HFFc6 (cell line): Measurements from ENCODE around the gene KIF1B. TPM values are rescaled to one million over a fixed set of nuclear protein-coding genes. Genes with fewer than 3 reads are reported as not detected.

Source experiments
- DNase-seq: peaks from one replicate; pipeline ENCODE4 v3.0.0-alpha.2; 2018
- H3K27ac Mint-ChIP-seq: 2 replicates; pipeline ENCODE4 v1.8.0; 2020; ENCODE audit warnings: mild to moderate bottlenecking, mixed read lengths
- H3K27me3 Mint-ChIP-seq: 2 replicates; pipeline ENCODE4 v1.8.0; 2021; ENCODE audit warnings: mild to moderate bottlenecking, moderate library complexity, mixed read lengths; ENCODE audit not compliant: insufficient read depth
- H3K36me3 Mint-ChIP-seq: 2 replicates; pipeline ENCODE4 v1.8.0; 2021; ENCODE audit warnings: low read depth, mixed read lengths
- H3K4me1 Mint-ChIP-seq: 2 replicates; pipeline ENCODE4 v1.8.0; 2020; ENCODE audit warnings: low read depth, mixed read lengths
- H3K4me3 Mint-ChIP-seq: 2 replicates; pipeline ENCODE4 v1.8.0; 2020; ENCODE audit warnings: mild to moderate bottlenecking, moderate library complexity, mixed read lengths
- H3K9me3 Mint-ChIP-seq: 2 replicates; pipeline ENCODE4 v1.8.0; 2020; ENCODE audit warnings: mild to moderate bottlenecking, mixed read lengths
- long read RNA-seq: library from polyadenylated mRNA; unstranded; transcript quantifications from one replicate; pipeline ENCODE4 v2.0.0, GENCODE V29; 2019
- total RNA-seq, 6 experiments: library from RNA; stranded (reverse); fragmentation: NEBNext Ultra II Directional; extraction: Animal tissue kit (Norgen Biotek cat#: 25700); gene quantifications; 2 replicates in 1 of 6; 3 replicates in 5 of 6; pipeline ENCODE4 v1.2.3, GENCODE V29; 2021
- TF ChIP-seq, protein P1 (sequence below): fragments of 200-600 bp; sonication (generic); IDR thresholded peaks from 2 replicates; pipeline ENCODE4 v1.5.0; 2021; ENCODE audit warnings: antibody characterized with exemption, mild to moderate bottlenecking

KIF1B gene, protein sequence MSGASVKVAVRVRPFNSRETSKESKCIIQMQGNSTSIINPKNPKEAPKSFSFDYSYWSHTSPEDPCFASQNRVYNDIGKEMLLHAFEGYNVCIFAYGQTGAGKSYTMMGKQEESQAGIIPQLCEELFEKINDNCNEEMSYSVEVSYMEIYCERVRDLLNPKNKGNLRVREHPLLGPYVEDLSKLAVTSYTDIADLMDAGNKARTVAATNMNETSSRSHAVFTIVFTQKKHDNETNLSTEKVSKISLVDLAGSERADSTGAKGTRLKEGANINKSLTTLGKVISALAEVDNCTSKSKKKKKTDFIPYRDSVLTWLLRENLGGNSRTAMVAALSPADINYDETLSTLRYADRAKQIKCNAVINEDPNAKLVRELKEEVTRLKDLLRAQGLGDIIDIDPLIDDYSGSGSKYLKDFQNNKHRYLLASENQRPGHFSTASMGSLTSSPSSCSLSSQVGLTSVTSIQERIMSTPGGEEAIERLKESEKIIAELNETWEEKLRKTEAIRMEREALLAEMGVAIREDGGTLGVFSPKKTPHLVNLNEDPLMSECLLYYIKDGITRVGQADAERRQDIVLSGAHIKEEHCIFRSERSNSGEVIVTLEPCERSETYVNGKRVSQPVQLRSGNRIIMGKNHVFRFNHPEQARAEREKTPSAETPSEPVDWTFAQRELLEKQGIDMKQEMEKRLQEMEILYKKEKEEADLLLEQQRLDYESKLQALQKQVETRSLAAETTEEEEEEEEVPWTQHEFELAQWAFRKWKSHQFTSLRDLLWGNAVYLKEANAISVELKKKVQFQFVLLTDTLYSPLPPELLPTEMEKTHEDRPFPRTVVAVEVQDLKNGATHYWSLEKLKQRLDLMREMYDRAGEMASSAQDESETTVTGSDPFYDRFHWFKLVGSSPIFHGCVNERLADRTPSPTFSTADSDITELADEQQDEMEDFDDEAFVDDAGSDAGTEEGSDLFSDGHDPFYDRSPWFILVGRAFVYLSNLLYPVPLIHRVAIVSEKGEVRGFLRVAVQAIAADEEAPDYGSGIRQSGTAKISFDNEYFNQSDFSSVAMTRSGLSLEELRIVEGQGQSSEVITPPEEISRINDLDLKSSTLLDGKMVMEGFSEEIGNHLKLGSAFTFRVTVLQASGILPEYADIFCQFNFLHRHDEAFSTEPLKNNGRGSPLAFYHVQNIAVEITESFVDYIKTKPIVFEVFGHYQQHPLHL (N-terminal part only)
- total RNA-seq, result 10 to 100 TPM; 35.2 to 41.6 (median 39.3) TPM
- long read RNA-seq, full-length matches to known transcripts, result 5 of 18 reads
- long read RNA-seq, partial matches to known transcripts, result 1 of 18 reads
- long read RNA-seq, other reads (novel, unspliced or antisense), result 12 of 18 reads

DNA sequence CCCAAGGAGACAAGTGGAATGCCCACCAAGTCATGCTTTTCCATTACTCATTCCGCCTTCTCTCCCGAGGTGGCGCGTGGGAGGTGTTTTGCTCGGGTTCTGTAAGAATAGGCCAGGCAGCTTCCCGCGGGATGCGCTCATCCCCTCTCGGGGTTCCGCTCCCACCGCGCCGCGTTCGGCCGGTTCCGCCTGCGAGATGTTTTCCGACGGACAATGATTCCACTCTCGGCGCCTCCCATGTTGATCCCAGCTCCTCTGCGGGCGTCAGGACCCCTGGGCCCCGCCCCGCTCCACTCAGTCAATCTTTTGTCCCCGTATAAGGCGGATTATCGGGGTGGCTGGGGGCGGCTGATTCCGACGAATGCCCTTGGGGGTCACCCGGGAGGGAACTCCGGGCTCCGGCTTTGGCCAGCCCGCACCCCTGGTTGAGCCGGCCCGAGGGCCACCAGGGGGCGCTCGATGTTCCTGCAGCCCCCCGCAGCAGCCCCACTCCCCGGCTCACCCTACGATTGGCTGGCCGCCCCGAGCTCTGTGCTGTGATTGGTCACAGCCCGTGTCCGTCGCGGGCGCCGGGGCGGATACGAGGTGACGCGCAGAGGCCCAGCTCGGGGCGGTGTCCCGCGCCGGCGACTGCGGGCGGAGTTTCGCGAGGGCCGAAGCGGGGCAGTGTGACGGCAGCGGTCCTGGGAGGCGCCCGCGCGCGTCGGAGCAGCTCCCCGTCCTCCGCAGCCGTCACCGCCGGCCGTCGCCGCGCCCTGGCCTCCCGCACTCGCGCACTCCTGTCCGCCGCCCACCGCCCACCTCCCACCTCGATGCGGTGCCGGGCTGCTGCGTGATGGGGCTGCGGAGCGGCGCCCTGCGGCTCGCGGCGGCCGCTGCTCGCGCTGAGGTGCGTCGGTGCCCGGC, at the start of gene KIF1B:
Gene KIF1B (plus strand): TSS at position 666 of the 906 bp plus-strand sequence. CDS start 21,759 bp downstream, outside the sequence.
- peak; percentile 97 for DNase-seq
- Mint-ChIP-seq H3K4me1 (peaks cover 35% of the 10 kb centered on the region), H3K36me3 (no peaks in the 10 kb centered on the region), H3K4me3 (peak within 1 kb of the TSS; percentile 92), H3K27me3 (no peaks in the 10 kb centered on the region; the same call in 1 of the 2 replicates), H3K27ac (peak within 1 kb of the TSS; percentile 100), H3K9me3 (no peaks in the 10 kb centered on the region)
- TF ChIP-seq, protein P1, sequence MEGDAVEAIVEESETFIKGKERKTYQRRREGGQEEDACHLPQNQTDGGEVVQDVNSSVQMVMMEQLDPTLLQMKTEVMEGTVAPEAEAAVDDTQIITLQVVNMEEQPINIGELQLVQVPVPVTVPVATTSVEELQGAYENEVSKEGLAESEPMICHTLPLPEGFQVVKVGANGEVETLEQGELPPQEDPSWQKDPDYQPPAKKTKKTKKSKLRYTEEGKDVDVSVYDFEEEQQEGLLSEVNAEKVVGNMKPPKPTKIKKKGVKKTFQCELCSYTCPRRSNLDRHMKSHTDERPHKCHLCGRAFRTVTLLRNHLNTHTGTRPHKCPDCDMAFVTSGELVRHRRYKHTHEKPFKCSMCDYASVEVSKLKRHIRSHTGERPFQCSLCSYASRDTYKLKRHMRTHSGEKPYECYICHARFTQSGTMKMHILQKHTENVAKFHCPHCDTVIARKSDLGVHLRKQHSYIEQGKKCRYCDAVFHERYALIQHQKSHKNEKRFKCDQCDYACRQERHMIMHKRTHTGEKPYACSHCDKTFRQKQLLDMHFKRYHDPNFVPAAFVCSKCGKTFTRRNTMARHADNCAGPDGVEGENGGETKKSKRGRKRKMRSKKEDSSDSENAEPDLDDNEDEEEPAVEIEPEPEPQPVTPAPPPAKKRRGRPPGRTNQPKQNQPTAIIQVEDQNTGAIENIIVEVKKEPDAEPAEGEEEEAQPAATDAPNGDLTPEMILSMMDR, result peak; percentile 99

DNA sequence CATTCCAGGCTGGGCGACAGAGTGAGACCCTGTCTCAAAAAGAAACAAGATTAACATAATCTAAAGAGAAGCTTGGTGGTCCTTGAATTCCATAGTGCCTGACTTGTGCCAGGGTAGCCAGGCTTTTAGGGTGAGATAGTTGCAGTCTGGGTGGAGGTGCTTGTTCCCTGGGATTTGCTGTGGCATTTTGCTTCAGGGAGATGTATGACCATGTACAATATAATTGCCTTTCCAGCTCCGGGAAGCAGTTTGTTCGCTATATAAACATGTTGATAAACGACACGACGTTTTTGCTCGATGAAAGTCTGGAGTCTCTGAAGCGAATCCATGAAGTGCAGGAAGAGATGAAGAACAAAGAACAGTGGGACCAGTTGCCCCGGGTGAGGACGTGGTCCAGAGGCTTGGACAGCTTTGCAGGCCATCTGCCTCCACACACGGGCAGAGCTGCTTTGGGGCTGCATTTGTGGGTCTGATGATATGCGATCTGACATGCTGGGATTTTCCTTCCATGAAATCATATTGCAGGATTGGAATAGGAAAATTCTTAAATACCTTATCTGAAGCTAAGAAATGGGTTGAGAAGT, 49.4 kb upstream of the KIF1B start:
- no peaks in the 10 kb centered on the region for H3K9me3 Mint-ChIP-seq
- TF ChIP-seq, protein P1, result no peak
- no peak overlapping the region for H3K27ac Mint-ChIP-seq
- peaks cover 24% of the 10 kb centered on the region for H3K36me3 Mint-ChIP-seq
- no peak for DNase-seq
- H3K4me3 Mint-ChIP-seq, result no peak overlapping the region
- H3K4me1 Mint-ChIP-seq, result no peaks in the 10 kb centered on the region
- H3K27me3 Mint-ChIP-seq, result peaks cover 2% of the 10 kb centered on the region; the same call in 1 of the 2 replicates

DNA sequence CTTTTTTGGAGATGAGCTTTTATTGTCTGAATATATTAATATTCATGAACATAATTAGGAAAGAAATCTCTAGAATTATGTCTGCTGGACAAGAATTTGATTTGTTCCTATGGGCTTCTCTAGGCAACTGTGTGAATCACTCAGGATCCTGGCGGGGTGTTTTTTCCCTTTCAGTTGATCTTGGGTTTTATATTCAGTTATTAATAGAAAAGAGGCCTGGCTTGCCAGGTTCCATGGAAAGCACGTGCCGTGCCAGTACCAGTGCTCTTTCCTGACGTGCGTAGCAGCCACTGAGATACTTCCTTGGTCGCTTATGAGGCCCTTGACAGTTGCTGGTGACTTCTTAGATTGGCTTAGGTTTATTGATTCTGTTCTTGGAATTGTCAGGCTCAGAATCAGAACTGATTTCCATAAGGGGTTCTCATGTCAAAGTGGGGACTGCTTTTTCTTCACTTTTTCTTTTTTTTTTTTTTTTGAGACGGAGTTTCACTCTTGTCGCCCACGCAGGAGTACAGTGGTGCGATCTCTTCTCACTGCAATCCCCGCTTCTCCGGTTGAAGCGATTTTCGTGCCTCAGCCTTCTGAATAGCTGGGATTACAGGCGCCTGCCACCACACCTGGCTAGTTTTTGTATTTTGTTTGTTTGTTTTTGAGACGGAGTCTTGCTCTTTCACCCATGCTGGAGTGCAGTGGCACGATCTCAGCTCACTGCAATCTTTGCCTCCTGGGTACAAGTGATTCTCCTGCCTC, 48.7 kb upstream of the KIF1B start:
- no peak for DNase-seq
- Mint-ChIP-seq H3K4me3 (no peak overlapping the region), H3K9me3 (no peaks in the 10 kb centered on the region), H3K4me1 (no peaks in the 10 kb centered on the region), H3K27ac (no peak overlapping the region), H3K36me3 (peaks cover 24% of the 10 kb centered on the region), H3K27me3 (peaks cover 2% of the 10 kb centered on the region; the same call in 1 of the 2 replicates)
- TF ChIP-seq, protein P1, result no peak

DNA sequence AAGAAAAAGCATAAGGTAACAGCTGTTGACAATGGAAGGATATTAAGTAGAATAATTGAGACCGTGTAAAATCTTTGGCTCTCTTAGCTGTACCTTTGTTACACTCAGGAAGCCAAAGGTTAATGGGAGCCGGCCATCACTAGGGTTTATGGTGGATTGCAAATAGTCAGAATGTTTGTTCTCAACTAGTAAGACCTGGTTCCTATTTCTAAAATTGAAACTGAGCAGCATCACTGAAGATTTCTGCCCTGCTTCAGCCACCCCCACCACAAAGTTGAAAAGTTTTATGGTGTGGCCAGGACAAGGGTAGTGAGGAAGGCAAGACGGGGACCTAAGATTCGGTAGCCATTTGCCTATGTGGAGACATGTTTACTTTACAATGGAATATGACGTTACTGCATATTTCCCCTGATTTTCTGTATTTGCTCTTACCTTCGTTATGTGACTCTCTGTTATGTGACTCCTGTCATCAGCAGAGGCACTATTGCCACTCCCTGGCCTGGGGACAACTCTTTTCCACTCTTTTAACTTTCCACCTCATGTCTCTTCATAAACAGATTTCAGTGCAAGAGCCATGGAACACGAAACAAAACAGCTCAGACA, 41.4 kb upstream of the KIF1B start:
- Mint-ChIP-seq H3K27ac (no peak overlapping the region), H3K4me1 (peaks cover 10% of the 10 kb centered on the region), H3K27me3 (peaks cover 2% of the 10 kb centered on the region), H3K9me3 (no peaks in the 10 kb centered on the region), H3K36me3 (peaks cover 36% of the 10 kb centered on the region), H3K4me3 (no peak overlapping the region)
- TF ChIP-seq, protein P1, result no peak
- no peak for DNase-seq
